Mucosa of descending colon (tissue), 3 donors: ENCODE results near the gene ZNF441. TPM values are rescaled to one million over a fixed set of nuclear protein-coding genes. Genes with fewer than 3 reads are reported as not detected.
A peak's percentile ranks its signal among the peaks of the same experiment; 100 is the strongest.
"Not testable (repeated sequence)": the region's sequence is repeated elsewhere in the genome, so short reads cannot be mapped to it uniquely, and the experiment has no call there.

ENCODE experiments used
- ATAC-seq: fragments of 200-7000 bp; cut with Tn5 transposase; one replicate; pipeline ENCODE4 v1.9.1; 2020; ENCODE audit warnings: mild to moderate bottlenecking, moderate library complexity
- DNase-seq, 3 donors: peaks; one replicate each; pipeline ENCODE4 v3.0.0-alpha.2; 2020
- H3K36me3 ChIP-seq: fragments of 200-600 bp; one replicate; pipeline ENCODE4 v1.8.0; 2021; ENCODE audit warnings: low read depth, mild to moderate bottlenecking
- H3K4me1 ChIP-seq: fragments of 200-600 bp; one replicate; pipeline ENCODE4 v1.8.0; 2021; ENCODE audit warnings: low read depth, mild to moderate bottlenecking
- H3K4me3 ChIP-seq: fragments of 200-600 bp; one replicate; pipeline ENCODE4 v1.8.0; 2021; ENCODE audit warnings: mild to moderate bottlenecking
- H3K9me3 ChIP-seq: fragments of 200-600 bp; one replicate; pipeline ENCODE4 v1.8.0; 2021; ENCODE audit warnings: mild to moderate bottlenecking
- CTCF ChIP-seq: fragments of 200-600 bp; IDR thresholded peaks from one replicate; pipeline ENCODE4 v1.8.0; 2022; ENCODE audit warnings: antibody characterized with exemption, mild to moderate bottlenecking
- intact Hi-C, 2 donors: fragments of 100-400 bp; cut with DNase I in 1 of 2; cut with micrococcal nuclease in 1 of 2; formaldehyde crosslinking; loops; one replicate each; pipeline versions ENCODE4 v1.11.0 to v1.11.1; 2022; cut with DNase I, micrococcal nuclease
- total RNA-seq, 3 donors: library from RNA; stranded (reverse); fragmentation: NEBNext Ultra II Directional in 2 of 3; extraction: Animal tissue kit (Norgen Biotek cat#: 25700) in 2 of 3; gene quantifications; one replicate each; pipeline versions ENCODE4 v1.2.1 to v1.2.4, GENCODE V29; 2021 to 2023
- donor health status: DM: no; HTN: no; CAD: no; lungs with moderate emphysema.
- donor health status: DM: no; HTN: no; CAD: no.
- donor health status: DM: no; HTN: yes; CAD: no.

Gene ZNF441
- total RNA-seq, 3 donors from 2014 or later = 4.8 to 8.5 (median 4.8) TPM

- TF ChIP-seq CTCF = no peak
- intact Hi-C loops = no loop called here
- peak in 1 of 3 donors; percentile 32 for DNase-seq
- H3K4me3 ChIP-seq = peak overlapping the region; percentile 85
- peaks cover 4% of the 10 kb centered on the region for H3K4me1 ChIP-seq
- peaks cover 12% of the 10 kb centered on the region for H3K9me3 ChIP-seq
- H3K36me3 ChIP-seq = no peaks in the 10 kb centered on the region
- ATAC-seq = peak; percentile 35
Measured at GRCh38 chr19:11814700-11815035, 47.9 kb downstream of the ZNF441 start.

- Histone ChIP-seq H3K4me3 (no peak overlapping the region), H3K4me1 (no peaks in the 10 kb centered on the region), H3K9me3 (peaks cover 42% of the 10 kb centered on the region), H3K36me3 (peaks cover 2% of the 10 kb centered on the region)
- DNase-seq (no peak), ATAC-seq (peak; percentile 46)
- intact Hi-C loops = no loop called here
- no peak for TF ChIP-seq CTCF
Measured at GRCh38 chr19:11821474-11822109, 54.8 kb downstream of the ZNF441 start.

GRCh38 chr19:11828957-11829876 is 62.4 kb downstream of the ZNF441 start:
- H3K36me3 ChIP-seq = peaks cover 26% of the 10 kb centered on the region
- ATAC-seq, H3K4me3 ChIP-seq, intact Hi-C loops, DNase-seq, H3K4me1 ChIP-seq: not testable (repeated sequence)
- H3K9me3 ChIP-seq = peaks cover 83% of the 10 kb centered on the region

GRCh38 chr19:11832253-11832912 is 65.6 kb downstream of the ZNF441 start:
- Histone ChIP-seq H3K4me3 (no peak overlapping the region), H3K9me3 (peaks cover 77% of the 10 kb centered on the region), H3K4me1 (no peaks in the 10 kb centered on the region), H3K36me3 (peaks cover 24% of the 10 kb centered on the region)
- DNase-seq = no peak
- intact Hi-C loops = no loop called here
- no peak for TF ChIP-seq CTCF
- ATAC-seq = no peak

- peaks cover 70% of the 10 kb centered on the region for H3K9me3 ChIP-seq
Measured at GRCh38 chr19:11833541-11833940, 66.7 kb downstream of the ZNF441 start.

More at GRCh38 chr19:11833541-11833940, 66.7 kb downstream of the ZNF441 start:
- Histone ChIP-seq H3K4me1 (no peaks in the 10 kb centered on the region), H3K36me3 (peaks cover 24% of the 10 kb centered on the region), H3K4me3 (no peak overlapping the region)
- no peak for ATAC-seq
- TF ChIP-seq CTCF = no peak
- DNase-seq = no peak
- intact Hi-C loops = no loop called here

Other genes starting within 250 kb of the ZNF441 start
- 10 to 100 TPM; 57.9 to 69.6 (median 59.1) TPM for gene ECSIT, start 237.9 kb upstream of the ZNF441 start, total RNA-seq
- gene CNN1, start 228.1 kb upstream of the ZNF441 start, total RNA-seq = 1,000 to 10,000 TPM in 1 of 3 donors, 10 to 100 TPM in 2; 19.3 to 1,130 (median 71.6) TPM
- gene ELOF1, start 207.8 kb upstream of the ZNF441 start, total RNA-seq = 10 to 100 TPM; 33.7 to 47.4 (median 42.6) TPM
- 10 to 100 TPM; 24.3 to 35.1 (median 24.9) TPM for gene ACP5, start 189.4 kb upstream of the ZNF441 start, total RNA-seq
- 10 to 100 TPM in 2 of 3 donors, 1 to 10 TPM in 1; 8.7 to 10.9 (median 10.5) TPM for gene ZNF627, start 169.5 kb upstream of the ZNF441 start, total RNA-seq
- 10 to 100 TPM; 12.1 to 17.8 (median 13.1) TPM for gene ZNF823, start 28.1 kb upstream of the ZNF441 start, total RNA-seq
- gene ZNF491, start 31.5 kb downstream of the ZNF441 start, total RNA-seq = 1 to 10 TPM; 1.9 to 4.3 (median 2.8) TPM
- gene ZNF440, start 47.3 kb downstream of the ZNF441 start, total RNA-seq = 10 to 100 TPM; 31.9 to 36.9 (median 36.4) TPM
- 10 to 100 TPM in 1 of 3 donors, 1 to 10 TPM in 2; 8.9 to 11.2 (median 9.6) TPM for gene ZNF439, start 81.7 kb downstream of the ZNF441 start, total RNA-seq
- 10 to 100 TPM; 15.7 to 30.5 (median 23.4) TPM for gene ZNF69, start 120.8 kb downstream of the ZNF441 start, total RNA-seq
- 10 to 100 TPM; 16.3 to 25.2 (median 17.1) TPM for gene ZNF700, start 158.1 kb downstream of the ZNF441 start, total RNA-seq
- 1 to 10 TPM; 4.7 to 8.9 (median 6.7) TPM for gene ZNF763, start 198.0 kb downstream of the ZNF441 start, total RNA-seq